ENCODE results near the gene FER. TPM values are rescaled to one million over a fixed set of nuclear protein-coding genes. Genes with fewer than 3 reads are reported as not detected.
"Not testable (repeated sequence)": the region's sequence is repeated elsewhere in the genome, so short reads cannot be mapped to it uniquely, and the experiment has no call there.

Gene FER
- total RNA-seq, 1 donor from 2014 or later: 30.7 TPM

DNA sequence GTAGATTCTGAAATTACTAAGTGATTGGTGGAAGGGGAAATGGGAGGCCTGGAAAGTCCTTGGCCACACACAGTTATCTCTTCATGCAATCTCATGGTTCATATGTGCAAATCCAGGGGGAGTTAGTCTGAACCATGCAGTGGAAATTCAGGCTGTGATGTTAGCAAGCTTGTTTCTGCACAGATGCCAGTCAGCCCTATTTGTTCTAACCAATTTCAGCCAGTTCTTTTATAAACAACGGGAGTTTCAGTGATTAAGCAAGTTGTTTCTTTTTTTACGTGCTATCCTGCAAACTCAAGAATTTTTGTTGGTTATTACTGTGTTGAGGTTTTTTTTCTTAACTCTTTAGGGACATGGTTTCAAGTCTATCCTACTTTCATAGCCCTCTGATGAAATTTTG lies 298.0 kb downstream of the FER start:
- TF ChIP-seq, protein P1, sequence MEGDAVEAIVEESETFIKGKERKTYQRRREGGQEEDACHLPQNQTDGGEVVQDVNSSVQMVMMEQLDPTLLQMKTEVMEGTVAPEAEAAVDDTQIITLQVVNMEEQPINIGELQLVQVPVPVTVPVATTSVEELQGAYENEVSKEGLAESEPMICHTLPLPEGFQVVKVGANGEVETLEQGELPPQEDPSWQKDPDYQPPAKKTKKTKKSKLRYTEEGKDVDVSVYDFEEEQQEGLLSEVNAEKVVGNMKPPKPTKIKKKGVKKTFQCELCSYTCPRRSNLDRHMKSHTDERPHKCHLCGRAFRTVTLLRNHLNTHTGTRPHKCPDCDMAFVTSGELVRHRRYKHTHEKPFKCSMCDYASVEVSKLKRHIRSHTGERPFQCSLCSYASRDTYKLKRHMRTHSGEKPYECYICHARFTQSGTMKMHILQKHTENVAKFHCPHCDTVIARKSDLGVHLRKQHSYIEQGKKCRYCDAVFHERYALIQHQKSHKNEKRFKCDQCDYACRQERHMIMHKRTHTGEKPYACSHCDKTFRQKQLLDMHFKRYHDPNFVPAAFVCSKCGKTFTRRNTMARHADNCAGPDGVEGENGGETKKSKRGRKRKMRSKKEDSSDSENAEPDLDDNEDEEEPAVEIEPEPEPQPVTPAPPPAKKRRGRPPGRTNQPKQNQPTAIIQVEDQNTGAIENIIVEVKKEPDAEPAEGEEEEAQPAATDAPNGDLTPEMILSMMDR (IDR thresholded peaks at IDR 0.05; ENCODE audit: unreplicated experiment): no peak

DNA sequence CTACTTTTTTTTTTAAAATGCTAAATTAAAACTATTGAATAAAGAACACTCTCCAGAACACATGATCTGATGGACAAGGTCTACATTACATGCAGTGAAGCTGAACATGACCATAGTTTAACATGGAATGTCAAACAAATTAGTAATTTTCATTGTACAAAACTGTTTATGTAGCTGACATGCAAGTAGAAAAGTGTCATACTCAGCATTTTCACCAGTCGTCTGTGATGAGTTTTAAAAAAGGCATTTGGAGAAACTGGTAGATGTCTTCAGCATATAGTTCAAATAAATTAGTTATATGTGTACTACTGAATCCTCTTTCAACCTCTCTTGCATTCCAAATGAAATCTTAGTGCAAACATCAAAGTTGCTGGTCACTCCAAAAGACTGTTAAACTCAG lies 301.9 kb downstream of the FER start:
- H3K27ac Mint-ChIP-seq (ENCODE audit: unreplicated experiment): no peak overlapping the region
- no peak overlapping the region for H3K4me3 Mint-ChIP-seq (ENCODE audit: unreplicated experiment)
- no peak for DNase-seq (ENCODE audit: low spot score)
- no peaks in the 10 kb centered on the region for H3K27me3 Mint-ChIP-seq (ENCODE audit: unreplicated experiment)
- peaks cover 16% of the 10 kb centered on the region for H3K36me3 Mint-ChIP-seq (ENCODE audit: low read depth, unreplicated experiment)
- no peaks in the 10 kb centered on the region for H3K9me3 Mint-ChIP-seq (ENCODE audit: unreplicated experiment)
- no peaks in the 10 kb centered on the region for H3K4me1 Mint-ChIP-seq (ENCODE audit: unreplicated experiment)
- TF ChIP-seq, protein P1 (IDR thresholded peaks at IDR 0.05; ENCODE audit: unreplicated experiment): no peak

More for the DNA sequence above, 298.0 kb downstream of the FER start:
- Mint-ChIP-seq H3K36me3 (ENCODE audit: low read depth, unreplicated experiment) (no peaks in the 10 kb centered on the region), H3K4me3 (ENCODE audit: unreplicated experiment) (no peak overlapping the region), H3K9me3 (ENCODE audit: unreplicated experiment) (no peaks in the 10 kb centered on the region), H3K27me3 (ENCODE audit: unreplicated experiment) (no peaks in the 10 kb centered on the region), H3K4me1 (ENCODE audit: unreplicated experiment) (no peaks in the 10 kb centered on the region), H3K27ac (ENCODE audit: unreplicated experiment) (no peak overlapping the region)
- DNase-seq (ENCODE audit: low spot score): no peak

DNA sequence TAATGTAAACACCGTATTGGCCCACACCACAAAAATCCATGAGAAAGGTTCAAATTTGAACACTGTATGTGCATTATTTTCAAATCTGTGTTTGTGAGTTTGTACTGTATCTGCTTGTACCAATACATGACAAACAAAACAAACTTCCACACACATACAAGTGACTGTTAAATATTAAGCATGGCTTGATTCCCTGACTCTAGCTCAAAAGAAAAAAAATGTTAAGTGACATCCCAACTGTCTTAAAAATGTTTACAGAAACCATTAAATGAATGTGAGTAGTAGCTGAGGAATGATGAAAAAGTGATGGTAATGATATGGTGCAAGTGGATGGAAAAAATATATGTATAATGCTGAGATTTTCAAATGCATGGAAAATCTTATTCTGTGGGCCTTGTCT lies 302.6 kb downstream of the FER start:
- not testable (repeated sequence) for H3K4me3 Mint-ChIP-seq (ENCODE audit: unreplicated experiment); H3K4me1 Mint-ChIP-seq (ENCODE audit: unreplicated experiment); H3K27me3 Mint-ChIP-seq (ENCODE audit: unreplicated experiment); H3K9me3 Mint-ChIP-seq (ENCODE audit: unreplicated experiment); H3K27ac Mint-ChIP-seq (ENCODE audit: unreplicated experiment); DNase-seq (ENCODE audit: low spot score)
- H3K36me3 Mint-ChIP-seq (ENCODE audit: low read depth, unreplicated experiment): peaks cover 16% of the 10 kb centered on the region

DNA sequence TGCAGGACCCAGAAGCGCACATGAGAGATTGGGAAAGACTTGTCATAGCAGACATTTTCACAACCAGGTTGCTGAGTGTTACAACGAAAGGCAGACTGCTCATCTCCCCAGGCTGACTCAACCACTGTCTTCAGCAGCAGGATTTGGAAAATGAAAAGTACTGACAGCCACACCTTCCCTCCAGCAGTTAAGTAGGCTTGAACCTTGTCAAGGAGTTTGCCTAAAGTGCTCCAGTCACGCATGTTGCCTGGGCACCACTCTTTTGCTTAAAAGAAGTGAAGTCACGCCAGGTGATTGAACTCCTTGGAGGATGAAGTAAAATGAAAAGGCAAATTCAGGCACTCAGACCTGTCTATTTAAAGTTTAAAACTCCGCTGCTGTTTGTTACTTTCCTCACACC lies 304.5 kb downstream of the FER start:
- H3K4me3 Mint-ChIP-seq (ENCODE audit: unreplicated experiment); H3K27ac Mint-ChIP-seq (ENCODE audit: unreplicated experiment); DNase-seq (ENCODE audit: low spot score); H3K27me3 Mint-ChIP-seq (ENCODE audit: unreplicated experiment); H3K9me3 Mint-ChIP-seq (ENCODE audit: unreplicated experiment); H3K4me1 Mint-ChIP-seq (ENCODE audit: unreplicated experiment): not testable (repeated sequence)
- H3K36me3 Mint-ChIP-seq (ENCODE audit: low read depth, unreplicated experiment): peaks cover 16% of the 10 kb centered on the region

DNA sequence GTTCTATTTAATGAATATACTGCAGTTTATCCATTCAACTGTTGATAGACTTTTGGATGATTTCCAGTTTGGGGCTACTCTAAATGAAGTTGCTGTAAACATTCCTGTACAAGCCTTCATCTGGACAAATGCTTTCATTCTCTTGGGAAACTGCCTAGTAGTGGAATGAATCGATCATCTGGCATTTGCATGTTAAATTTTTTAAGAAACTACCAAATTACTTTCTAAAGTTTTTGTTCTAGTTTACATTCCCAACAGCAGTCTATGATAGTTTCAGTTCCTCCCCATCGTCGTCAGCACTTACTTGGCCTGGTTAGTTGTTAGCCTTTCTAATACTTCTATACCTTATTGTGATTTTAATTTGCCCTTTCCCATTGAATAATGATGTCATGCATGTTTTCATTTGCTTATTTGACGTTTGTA lies 306.3 kb downstream of the FER start:
- no peaks in the 10 kb centered on the region for H3K9me3 Mint-ChIP-seq (ENCODE audit: unreplicated experiment)
- TF ChIP-seq, protein P1 (IDR thresholded peaks at IDR 0.05; ENCODE audit: unreplicated experiment): no peak
- H3K27ac Mint-ChIP-seq (ENCODE audit: unreplicated experiment): no peak overlapping the region
- H3K27me3 Mint-ChIP-seq (ENCODE audit: unreplicated experiment): no peaks in the 10 kb centered on the region
- no peaks in the 10 kb centered on the region for H3K4me1 Mint-ChIP-seq (ENCODE audit: unreplicated experiment)
- H3K36me3 Mint-ChIP-seq (ENCODE audit: low read depth, unreplicated experiment): peaks cover 16% of the 10 kb centered on the region
- H3K4me3 Mint-ChIP-seq (ENCODE audit: unreplicated experiment): no peak overlapping the region
- no peak for DNase-seq (ENCODE audit: low spot score)

DNA sequence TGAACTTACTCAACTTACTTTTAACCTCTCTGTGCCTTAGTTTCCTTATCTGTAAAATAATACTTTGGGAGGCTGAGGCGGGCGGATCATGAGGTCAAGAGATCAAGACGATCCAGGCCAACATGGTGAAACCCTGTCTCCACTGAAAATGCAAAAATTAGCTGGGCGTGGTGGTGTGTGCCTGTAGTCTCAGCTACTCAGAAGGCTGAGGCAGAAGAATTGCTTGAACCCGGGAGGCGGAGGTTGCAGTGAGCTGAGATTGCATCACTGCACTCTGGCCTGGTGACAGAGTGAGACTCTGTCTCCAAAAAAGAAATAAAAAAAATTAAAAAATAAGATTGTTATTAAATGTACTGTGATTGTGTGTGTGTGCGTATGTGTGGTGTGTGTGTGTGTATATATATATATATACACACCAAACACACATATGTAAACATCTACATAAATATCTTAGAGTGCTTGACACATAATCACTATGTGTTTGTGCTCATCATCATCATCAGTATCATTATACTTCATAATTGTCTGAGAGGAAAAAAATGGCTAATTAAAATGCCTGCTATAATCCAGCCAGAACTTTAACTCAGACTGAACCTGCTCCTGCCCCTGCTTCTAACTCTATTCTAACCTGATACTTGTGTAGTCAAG lies 312.8 kb downstream of the FER start:
- no peak overlapping the region for H3K4me3 Mint-ChIP-seq (ENCODE audit: unreplicated experiment)
- H3K36me3 Mint-ChIP-seq (ENCODE audit: low read depth, unreplicated experiment): peaks cover 3% of the 10 kb centered on the region
- H3K4me1 Mint-ChIP-seq (ENCODE audit: unreplicated experiment): no peaks in the 10 kb centered on the region
- H3K9me3 Mint-ChIP-seq (ENCODE audit: unreplicated experiment): no peaks in the 10 kb centered on the region
- no peaks in the 10 kb centered on the region for H3K27me3 Mint-ChIP-seq (ENCODE audit: unreplicated experiment)
- no peak overlapping the region for H3K27ac Mint-ChIP-seq (ENCODE audit: unreplicated experiment)
- TF ChIP-seq, protein P1 (IDR thresholded peaks at IDR 0.05; ENCODE audit: unreplicated experiment): no peak
- DNase-seq (ENCODE audit: low spot score): no peak
